Parathyroid adenoma (tissue), 2 donors: ENCODE results near the gene ANGEL2.

ENCODE experiments used
- H2AFZ ChIP-seq: fragments of 300-600 bp; sonication (generic); one replicate; pipeline ENCODE4 v1.7.0; 2017; ENCODE audit warnings: antibody characterized with exemption, mild to moderate bottlenecking
- H3K27ac ChIP-seq: fragments of 300-600 bp; sonication (generic); one replicate; pipeline ENCODE4 v1.7.0; 2017
- H3K27me3 ChIP-seq: fragments of 300-600 bp; sonication (generic); one replicate; pipeline ENCODE4 v1.7.0; 2017; ENCODE audit warnings: low read length; ENCODE audit not compliant: control insufficient read depth, insufficient read depth
- H3K36me3 ChIP-seq: fragments of 300-600 bp; sonication (generic); one replicate; pipeline ENCODE4 v1.7.0; 2017; ENCODE audit warnings: low read length; ENCODE audit not compliant: control insufficient read depth, insufficient read depth
- H3K4me1 ChIP-seq: fragments of 300-600 bp; sonication (generic); one replicate; pipeline ENCODE4 v1.7.0; 2017; ENCODE audit warnings: control low read depth
- H3K4me2 ChIP-seq: fragments of 300-600 bp; sonication (generic); one replicate; pipeline ENCODE4 v1.7.0; 2017; ENCODE audit warnings: low read length
- H3K4me3 ChIP-seq: fragments of 300-600 bp; sonication (generic); one replicate; pipeline ENCODE4 v1.7.0; 2017; ENCODE audit warnings: low read depth, low read length
- H3K79me2 ChIP-seq: fragments of 300-600 bp; sonication (generic); one replicate; pipeline ENCODE4 v1.7.0; 2017; ENCODE audit warnings: control low read depth
- H3K9ac ChIP-seq: fragments of 300-600 bp; sonication (generic); one replicate; pipeline ENCODE4 v1.7.0; 2017; ENCODE audit warnings: mild to moderate bottlenecking
- H3K9me3 ChIP-seq: fragments of 300-600 bp; sonication (generic); one replicate; pipeline ENCODE4 v1.7.0; 2017; ENCODE audit warnings: low read length; ENCODE audit not compliant: control insufficient read depth
- CTCF ChIP-seq: fragments of 300-600 bp; sonication (generic); IDR thresholded peaks from one replicate; pipeline ENCODE4 v1.7.0; 2017; ENCODE audit warnings: antibody characterized with exemption, mild to moderate bottlenecking
- donor health status: primary hyperparathyroidism.

Gene ANGEL2

GRCh38 chr1:212945056-212945455 is 70.6 kb downstream of the ANGEL2 start:
- no peak overlapping the region for H3K4me3 ChIP-seq
- no peak overlapping the region for H3K4me2 ChIP-seq
- no peaks in the 10 kb centered on the region for H3K27me3 ChIP-seq
- no peaks in the 10 kb centered on the region for H3K4me1 ChIP-seq
- no peaks in the 10 kb centered on the region for H3K9me3 ChIP-seq
- H3K79me2 ChIP-seq = no peaks in the 10 kb centered on the region
- H3K36me3 ChIP-seq = no peaks in the 10 kb centered on the region
- no peak overlapping the region for H3K27ac ChIP-seq
- no peak overlapping the region for H3K9ac ChIP-seq
- no peak overlapping the region for H2AFZ ChIP-seq
- no peak for TF ChIP-seq CTCF

- Histone ChIP-seq H3K9ac (no peak overlapping the region), H3K4me1 (no peaks in the 10 kb centered on the region), H3K36me3 (no peaks in the 10 kb centered on the region), H3K4me2 (no peak overlapping the region), H3K27ac (no peak overlapping the region), H3K79me2 (no peaks in the 10 kb centered on the region), H3K27me3 (no peaks in the 10 kb centered on the region), H3K4me3 (no peak overlapping the region), H3K9me3 (no peaks in the 10 kb centered on the region), H2AFZ (no peak overlapping the region)
- TF ChIP-seq CTCF = no peak
Observed at GRCh38 chr1:212944229-212944901, 71.3 kb downstream of the ANGEL2 start.

GRCh38 chr1:212943393-212943710 is 72.3 kb downstream of the ANGEL2 start:
- Histone ChIP-seq H3K79me2 (no peaks in the 10 kb centered on the region), H3K36me3 (no peaks in the 10 kb centered on the region), H3K27ac (no peak overlapping the region), H3K9ac (no peak overlapping the region), H3K4me3 (no peak overlapping the region), H3K4me2 (no peak overlapping the region), H3K9me3 (no peaks in the 10 kb centered on the region), H3K4me1 (no peaks in the 10 kb centered on the region), H3K27me3 (no peaks in the 10 kb centered on the region), H2AFZ (no peak overlapping the region)
- TF ChIP-seq CTCF = no peak

- no peak for TF ChIP-seq CTCF
- Histone ChIP-seq H3K36me3 (no peaks in the 10 kb centered on the region), H3K9ac (no peak overlapping the region), H3K9me3 (no peaks in the 10 kb centered on the region), H2AFZ (no peak overlapping the region), H3K27me3 (no peaks in the 10 kb centered on the region), H3K4me1 (no peaks in the 10 kb centered on the region), H3K4me3 (no peak overlapping the region), H3K79me2 (no peaks in the 10 kb centered on the region), H3K27ac (no peak overlapping the region), H3K4me2 (no peak overlapping the region)
Observed at GRCh38 chr1:212942679-212943392, 72.8 kb downstream of the ANGEL2 start.
